ENCODE measurements around the gene AGPAT4.
"Not testable (repeated sequence)": the region's sequence is repeated elsewhere in the genome, so short reads cannot be mapped to it uniquely, and the experiment has no call there.

AGPAT4 gene

GRCh38 chr6:161200610-161201370 lies 73.1 kb downstream of the AGPAT4 start:
- DNase-seq (ENCODE audit: low read depth): no peak

- no peak for DNase-seq (ENCODE audit: low read depth)
Observed at GRCh38 chr6:161199850-161200249, 74.0 kb downstream of the AGPAT4 start.

- no peak for DNase-seq (ENCODE audit: low read depth)
Observed at GRCh38 chr6:161198783-161199460, 74.9 kb downstream of the AGPAT4 start.

DNA sequence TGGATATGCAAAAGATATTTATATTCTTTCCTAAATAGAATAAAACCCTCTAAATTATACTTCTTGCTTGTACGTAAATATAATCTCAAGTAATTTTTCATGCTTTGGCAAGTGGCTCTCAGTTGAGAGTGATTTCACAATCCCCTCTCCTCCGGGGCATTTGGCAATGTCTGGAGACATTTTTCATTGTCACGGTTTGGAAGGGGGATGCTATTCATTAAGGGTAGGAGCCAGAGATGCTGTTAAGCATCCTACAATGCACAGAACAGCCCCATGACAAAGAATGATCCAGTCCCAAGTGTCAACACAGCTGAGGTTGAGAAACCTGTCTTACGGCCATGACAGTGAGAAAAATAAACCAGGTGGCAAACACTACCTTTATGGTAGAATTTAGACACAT lies 75.7 kb downstream of the AGPAT4 start:
- DNase-seq (ENCODE audit: low read depth): no peak

DNA sequence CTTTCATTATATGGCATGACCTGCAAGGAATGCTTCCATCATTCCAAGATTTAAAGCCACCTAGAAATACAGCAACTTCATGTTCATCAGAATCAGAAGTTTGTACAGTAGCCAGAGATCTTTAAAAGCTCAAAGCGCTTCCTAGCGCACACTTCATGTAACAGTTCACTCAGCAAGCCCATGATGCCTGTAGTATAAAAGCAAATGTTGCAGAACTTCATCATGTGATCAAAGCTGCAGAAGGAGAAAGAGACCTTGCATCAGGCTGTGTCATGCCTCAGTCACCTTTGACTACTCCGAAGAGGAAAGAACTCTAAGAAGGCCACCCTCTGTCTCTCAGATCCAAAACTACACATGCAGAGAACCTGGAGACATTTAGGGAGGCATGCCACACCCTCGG lies 78.5 kb downstream of the AGPAT4 start:
- DNase-seq (ENCODE audit: low read depth): no peak

GRCh38 chr6:161194374-161194773 lies 79.5 kb downstream of the AGPAT4 start:
- no peak for DNase-seq (ENCODE audit: low read depth)

GRCh38 chr6:161192636-161193411 lies 81.0 kb downstream of the AGPAT4 start:
- no peak for DNase-seq (ENCODE audit: low read depth)

DNA sequence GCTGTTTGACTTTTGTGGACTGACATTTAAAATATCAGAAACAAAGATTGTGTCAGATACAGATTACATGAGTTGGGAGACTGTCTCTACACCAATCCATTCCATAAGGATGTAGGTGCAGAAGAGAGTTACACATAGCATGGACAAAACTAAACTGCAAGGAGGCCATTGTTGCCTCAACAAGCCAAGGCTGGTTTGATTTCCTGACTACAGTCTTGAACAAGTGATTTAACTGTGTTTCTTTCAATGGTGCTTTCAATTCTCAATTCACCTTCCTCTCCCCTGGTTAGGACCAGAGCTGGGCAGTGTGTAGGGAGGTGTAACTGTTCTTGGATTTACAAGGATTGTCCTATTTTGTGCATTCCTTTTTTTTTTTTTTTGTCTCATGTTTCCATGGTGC lies 82.2 kb downstream of the AGPAT4 start:
- DNase-seq (ENCODE audit: low read depth): no peak

DNA sequence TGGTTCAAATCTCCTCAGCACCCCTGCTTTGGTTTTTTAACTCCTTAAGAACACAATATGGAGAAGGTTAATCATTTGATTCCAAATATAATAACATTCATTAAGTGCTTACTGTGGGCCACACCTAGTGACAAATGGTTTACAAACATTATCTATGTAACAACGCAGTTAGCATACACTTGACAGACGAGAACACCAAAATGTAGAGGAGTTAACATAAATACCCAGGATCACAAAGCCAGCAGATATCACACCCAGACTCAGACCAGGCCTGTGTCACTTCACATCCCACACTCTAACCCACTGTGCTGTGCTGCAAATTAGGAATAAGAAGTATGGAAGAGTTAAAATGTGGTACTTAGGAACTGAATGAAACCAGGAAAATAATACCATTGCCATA lies 82.9 kb downstream of the AGPAT4 start:
- no peak for DNase-seq (ENCODE audit: low read depth)

DNA sequence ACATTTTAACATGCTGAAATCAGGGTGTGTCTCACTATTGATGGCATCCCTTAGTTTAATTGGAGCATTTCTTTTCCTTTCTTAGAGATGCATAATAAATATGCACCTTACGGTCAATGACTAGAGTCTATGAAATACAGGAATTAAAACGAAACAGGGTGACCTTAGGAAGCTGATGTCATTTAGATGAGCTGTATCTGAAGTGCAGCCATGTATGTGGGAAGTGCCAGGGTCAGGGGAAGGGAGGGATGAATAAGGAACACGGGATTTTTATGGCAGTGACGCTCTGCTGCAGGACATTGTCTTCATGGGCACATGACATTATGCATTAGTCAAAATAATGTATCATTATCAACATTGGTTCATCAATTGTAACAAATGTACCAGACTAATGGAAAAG lies 84.0 kb downstream of the AGPAT4 start:
- DNase-seq (ENCODE audit: low read depth): no peak

DNA sequence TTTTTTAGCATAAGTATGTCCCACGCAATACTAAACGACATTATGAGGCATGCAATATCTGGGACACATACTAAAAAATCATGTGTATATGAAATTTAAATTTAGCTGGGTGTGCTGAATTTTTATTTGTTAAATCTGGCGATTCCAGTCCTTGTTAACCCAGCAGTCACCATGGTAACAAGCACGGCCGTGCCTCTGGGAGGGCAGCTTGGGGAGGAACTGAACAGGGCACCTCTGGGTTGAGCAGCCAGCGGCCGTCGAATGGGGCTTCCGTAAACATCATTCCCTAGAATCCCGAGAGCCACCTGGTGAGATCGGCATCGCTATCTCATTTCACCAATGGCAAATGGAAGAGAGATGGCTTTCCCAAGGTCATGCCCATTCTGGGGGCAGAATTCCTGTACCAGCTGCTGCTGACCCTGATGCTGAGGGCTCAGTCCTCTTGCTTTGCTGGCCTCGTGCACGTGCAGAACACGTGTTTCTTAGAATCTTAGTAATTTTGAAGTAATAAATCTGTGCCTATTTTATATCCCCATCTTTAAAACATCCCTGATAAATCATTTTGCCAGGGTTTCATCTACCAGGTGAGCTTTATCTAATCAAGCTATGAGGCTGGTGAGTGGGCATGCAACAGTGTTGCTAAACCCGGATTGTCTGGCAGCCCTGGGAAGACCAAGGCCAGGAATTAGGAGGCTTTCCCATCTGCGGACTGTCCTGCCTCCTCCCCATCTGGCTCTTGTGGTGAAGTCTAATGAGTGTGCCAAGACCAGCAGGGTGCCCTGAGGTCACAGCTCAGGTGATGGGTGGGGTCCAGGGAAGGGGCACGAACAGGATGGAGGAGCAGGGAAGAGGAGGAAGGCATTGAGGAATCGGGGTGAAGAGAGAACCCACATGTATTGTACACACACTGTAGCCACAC lies 85.1 kb downstream of the AGPAT4 start:
- DNase-seq (ENCODE audit: low read depth): no peak

DNA sequence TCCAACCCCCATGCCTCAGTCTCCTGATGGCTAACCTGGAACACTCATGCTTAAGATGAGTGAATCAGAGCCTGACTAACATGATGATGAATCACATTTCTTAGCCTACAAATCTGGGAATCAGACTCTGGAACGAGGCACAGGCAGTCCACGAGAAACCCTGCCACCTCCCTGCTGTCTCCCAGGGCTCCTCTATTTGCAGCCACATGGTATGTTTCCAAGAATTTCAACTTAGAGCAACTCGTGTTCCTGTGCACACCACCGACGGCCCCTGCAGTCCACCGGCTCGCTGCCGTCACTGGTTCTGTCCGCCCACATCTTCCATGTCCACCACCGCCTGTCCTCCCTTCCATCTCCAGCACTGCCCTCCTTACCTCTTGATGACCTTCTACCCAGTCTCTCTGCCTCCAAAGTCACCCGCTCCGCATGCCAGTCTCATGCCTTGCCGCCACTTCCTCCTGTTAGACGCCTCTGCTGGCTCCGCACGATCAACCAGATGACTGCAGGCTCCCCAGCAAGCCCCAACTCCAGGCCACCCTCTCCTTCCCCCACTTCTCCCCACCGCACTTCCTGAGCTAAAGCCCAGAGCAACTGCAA lies 87.6 kb downstream of the AGPAT4 start:
- DNase-seq (ENCODE audit: low read depth): no peak

- no peak for DNase-seq (ENCODE audit: low read depth)
Observed at GRCh38 chr6:161181121-161181520, 92.7 kb downstream of the AGPAT4 start.

GRCh38 chr6:161178155-161178554 lies 95.7 kb downstream of the AGPAT4 start:
- DNase-seq (ENCODE audit: low read depth): not testable (repeated sequence)

- not testable (repeated sequence) for DNase-seq (ENCODE audit: low read depth)
Observed at GRCh38 chr6:161176428-161176827, 97.4 kb downstream of the AGPAT4 start.

DNA sequence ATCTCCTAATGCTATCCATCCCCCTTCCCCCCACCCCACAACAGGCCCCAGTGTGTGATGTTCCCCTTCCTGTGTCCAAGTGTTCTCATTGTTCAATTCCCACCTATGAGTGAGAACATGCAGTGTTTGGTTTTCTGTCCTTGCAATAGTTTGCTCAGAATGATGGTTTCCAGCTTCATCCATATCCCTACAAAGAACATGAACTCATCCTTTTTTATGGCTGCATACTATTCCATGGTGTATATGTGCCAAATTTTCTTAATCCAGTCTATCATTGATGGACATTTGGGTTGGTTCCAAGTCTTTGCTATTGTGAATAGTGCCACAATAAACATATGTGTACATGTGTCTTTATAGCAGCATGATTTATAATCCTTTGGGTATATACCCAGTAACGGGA lies 101.1 kb downstream of the AGPAT4 start:
- not testable (repeated sequence) for DNase-seq (ENCODE audit: low read depth)

DNA sequence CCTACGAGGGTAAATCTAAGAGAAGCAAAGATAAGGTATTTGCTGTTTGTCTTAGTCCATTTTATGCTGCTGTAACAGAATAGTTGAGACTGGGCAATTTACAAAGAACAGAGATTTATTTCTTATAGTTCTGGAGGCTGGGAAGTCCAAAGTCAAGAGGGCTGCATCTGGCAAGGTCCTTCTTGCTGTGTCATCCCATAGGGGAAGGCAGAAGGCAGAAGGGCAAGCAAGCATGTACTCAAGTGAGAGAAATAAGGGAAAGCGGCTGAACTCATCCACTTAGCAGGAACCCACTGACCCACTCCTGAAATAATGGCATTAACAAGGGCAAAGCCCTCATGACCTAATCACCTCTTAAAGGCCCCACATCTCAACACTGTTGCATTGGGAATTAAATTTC lies 102.7 kb downstream of the AGPAT4 start:
- no peak for DNase-seq (ENCODE audit: low read depth)

GRCh38 chr6:161169696-161170095 lies 104.2 kb downstream of the AGPAT4 start:
- DNase-seq (ENCODE audit: low read depth): no peak

DNA sequence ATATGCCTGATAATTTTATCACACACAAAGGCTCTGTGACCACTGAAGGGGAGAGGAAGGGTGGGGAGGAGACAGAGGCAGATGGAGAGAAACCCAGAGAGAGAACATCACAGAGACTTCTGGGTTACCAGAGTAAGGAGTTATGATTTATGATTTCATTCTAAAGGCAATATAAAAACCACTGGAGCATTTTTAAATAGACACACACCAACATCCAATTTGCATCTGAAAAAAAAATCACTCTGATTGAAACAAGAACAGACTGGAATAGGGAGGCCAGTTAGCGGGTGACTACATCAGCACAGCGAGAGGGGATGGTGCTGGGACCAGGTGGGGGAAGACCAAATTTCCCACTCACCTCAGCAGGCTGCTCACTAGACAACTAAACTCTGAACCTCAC lies 104.8 kb downstream of the AGPAT4 start:
- DNase-seq (ENCODE audit: low read depth): no peak

GRCh38 chr6:161168281-161168891 lies 105.5 kb downstream of the AGPAT4 start:
- DNase-seq (ENCODE audit: low read depth): no peak

DNA sequence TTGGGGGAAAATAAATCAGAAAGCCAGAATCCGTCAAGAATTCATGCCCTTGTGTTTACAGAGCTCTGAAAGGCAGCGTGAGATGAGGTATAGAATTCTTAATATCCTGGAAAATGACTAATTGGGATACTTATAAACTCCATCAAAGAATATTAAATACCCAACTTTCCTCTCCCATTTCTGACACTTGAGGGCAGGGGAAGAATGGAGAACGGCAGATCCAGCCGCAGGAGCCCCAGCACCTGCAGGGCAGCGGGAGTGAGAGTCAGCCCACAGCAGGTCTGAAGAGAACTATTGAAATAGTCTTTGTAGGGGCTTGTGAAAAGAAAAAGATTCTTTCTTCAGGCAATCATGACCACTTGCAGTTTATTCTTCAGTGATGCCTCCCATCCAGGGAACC lies 107.2 kb downstream of the AGPAT4 start:
- no peak for DNase-seq (ENCODE audit: low read depth)

All from stimulated activated CD4-positive, alpha-beta T cell treated with anti-CD3 and anti-CD28 coated beads, Interleukin-2, amount 100 ng/mL, for 4 hours (primary cell).